SK-N-SH treated with all-trans-retinoic acid at 6 μM for 48 hours (cell line): ENCODE data around the gene NFATC3.

Experiments
- CREB5 ChIP-seq: fragments of 250-450 bp; sonication (Bioruptor Pico); IDR thresholded peaks from 2 replicates; pipeline ENCODE4 v1.5.1; 2020; ENCODE audit warnings: low read depth, mild to moderate bottlenecking, moderate library complexity
- ISL1 ChIP-seq: fragments of 250-450 bp; sonication (Bioruptor Pico); IDR thresholded peaks from 2 replicates; pipeline ENCODE4 v2.1.2; 2022; ENCODE audit warnings: mild to moderate bottlenecking, moderate library complexity
- PATZ1 ChIP-seq: fragments of 250-450 bp; sonication (Bioruptor Pico); IDR thresholded peaks from 2 replicates; pipeline ENCODE4 v1.8.0; 2020; ENCODE audit warnings: mild to moderate bottlenecking, moderate library complexity, borderline replicate concordance
- RARB ChIP-seq: fragments of 250-450 bp; sonication (Bioruptor Pico); IDR thresholded peaks from 2 replicates; pipeline ENCODE4 v1.8.0; 2021; ENCODE audit warnings: mild to moderate bottlenecking, moderate library complexity
- ZFP3 ChIP-seq: fragments of 250-450 bp; sonication (Bioruptor Pico); IDR thresholded peaks from 2 replicates; pipeline ENCODE4 v1.5.0; 2020; ENCODE audit warnings: mild to moderate bottlenecking, moderate library complexity
- TF ChIP-seq, protein P1 (sequence below): fragments of 250-450 bp; sonication (Bioruptor Pico); IDR thresholded peaks from 2 replicates; pipeline ENCODE4 v1.5.1; 2021; ENCODE audit warnings: mild to moderate bottlenecking, moderate library complexity

GRCh38 chr16:68246666-68247065, 161.5 kb downstream of the NFATC3 start:
- no peak for TF ChIP-seq ISL1 (CRISPR knock-in tag)
- TF ChIP-seq RARB (CRISPR knock-in tag) = no peak
- no peak for TF ChIP-seq PATZ1 (CRISPR knock-in tag)
- TF ChIP-seq CREB5 (CRISPR knock-in tag) = no peak
- TF ChIP-seq ZFP3 (CRISPR knock-in tag) = no peak
- TF ChIP-seq, protein P1, sequence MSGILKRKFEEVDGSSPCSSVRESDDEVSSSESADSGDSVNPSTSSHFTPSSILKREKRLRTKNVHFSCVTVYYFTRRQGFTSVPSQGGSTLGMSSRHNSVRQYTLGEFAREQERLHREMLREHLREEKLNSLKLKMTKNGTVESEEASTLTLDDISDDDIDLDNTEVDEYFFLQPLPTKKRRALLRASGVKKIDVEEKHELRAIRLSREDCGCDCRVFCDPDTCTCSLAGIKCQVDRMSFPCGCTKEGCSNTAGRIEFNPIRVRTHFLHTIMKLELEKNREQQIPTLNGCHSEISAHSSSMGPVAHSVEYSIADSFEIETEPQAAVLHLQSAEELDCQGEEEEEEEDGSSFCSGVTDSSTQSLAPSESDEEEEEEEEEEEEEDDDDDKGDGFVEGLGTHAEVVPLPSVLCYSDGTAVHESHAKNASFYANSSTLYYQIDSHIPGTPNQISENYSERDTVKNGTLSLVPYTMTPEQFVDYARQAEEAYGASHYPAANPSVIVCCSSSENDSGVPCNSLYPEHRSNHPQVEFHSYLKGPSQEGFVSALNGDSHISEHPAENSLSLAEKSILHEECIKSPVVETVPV (CRISPR knock-in tag) = no peak
